ENCODE results near the gene NT5DC1.
"Not testable (repeated sequence)": the region's sequence is repeated elsewhere in the genome, so short reads cannot be mapped to it uniquely, and the experiment has no call there.

The NT5DC1 gene

DNA sequence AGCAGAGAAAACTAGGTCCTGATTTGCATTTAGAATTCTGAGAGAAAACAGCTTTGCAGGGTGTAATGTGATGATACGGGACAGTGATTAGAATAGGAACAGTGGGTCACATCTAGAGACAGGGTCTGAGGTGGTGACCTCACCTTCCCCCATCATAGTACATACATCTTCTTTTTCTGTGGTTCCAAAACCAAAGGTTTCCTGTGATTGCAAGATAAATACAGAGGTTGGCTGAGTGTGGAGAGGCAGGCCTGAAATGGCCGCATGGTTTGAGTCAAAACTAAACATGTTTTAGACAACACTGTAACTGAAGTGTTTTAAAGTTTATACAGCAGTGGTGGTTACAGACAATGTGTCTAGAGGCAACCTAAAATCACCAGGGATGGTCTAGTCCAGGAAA, 10.4 kb upstream of the NT5DC1 start:
- DNase-seq (ENCODE audit: low spot score): no peak

DNA sequence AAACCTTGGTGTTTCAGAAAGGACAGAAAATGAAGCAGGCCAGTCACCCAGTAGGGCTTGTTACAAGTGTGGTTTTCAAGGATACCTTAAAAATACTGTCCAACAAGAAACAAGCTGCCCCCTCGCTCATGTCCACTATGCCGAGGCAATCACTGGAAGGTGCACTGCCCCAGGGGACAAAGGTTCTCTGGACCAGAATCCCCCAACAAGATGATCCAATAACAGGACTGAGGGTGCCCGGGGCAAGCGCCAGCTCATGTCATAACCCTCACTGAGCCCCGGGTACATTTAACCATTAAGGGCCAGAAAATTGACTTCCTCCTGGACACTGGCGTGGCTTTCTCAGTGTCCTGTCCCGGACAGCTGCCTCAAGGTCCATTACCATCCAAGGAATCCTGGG, 6.6 kb upstream of the NT5DC1 start:
- no peak for DNase-seq (ENCODE audit: low spot score)

DNA sequence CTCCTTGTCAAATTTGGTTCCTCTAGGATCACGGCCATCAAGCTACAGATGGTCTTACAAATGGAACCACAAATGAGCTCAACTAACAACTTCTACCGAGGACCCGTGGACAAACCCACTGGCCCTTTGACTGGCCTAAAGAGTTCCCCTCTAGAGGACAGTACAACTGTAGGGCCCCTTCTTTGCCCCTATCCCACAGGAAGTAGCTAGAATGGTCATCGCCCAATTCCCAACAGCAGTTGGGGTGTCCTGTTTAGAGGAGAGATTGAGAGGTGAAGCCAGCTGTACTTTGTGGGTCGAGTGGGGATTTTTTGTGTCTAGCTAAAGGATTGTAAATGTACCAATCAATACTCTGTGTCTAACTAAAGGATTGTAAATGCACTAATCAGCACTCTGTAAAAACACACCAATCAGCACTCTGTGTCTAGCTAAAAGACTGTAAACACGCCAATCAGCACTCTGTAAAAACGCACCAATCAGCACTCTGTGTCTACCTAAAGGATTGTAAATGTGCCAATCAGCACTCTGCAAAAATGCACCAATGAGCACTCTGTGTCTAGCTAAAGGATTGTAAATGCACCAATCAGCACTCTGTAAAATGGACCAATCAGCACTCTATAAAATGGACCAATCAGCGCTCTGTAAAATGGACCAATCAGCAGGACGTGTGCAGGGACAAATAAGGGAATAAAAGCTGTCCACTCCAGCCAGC, 4.4 kb upstream of the NT5DC1 start:
- not testable (repeated sequence) for DNase-seq (ENCODE audit: low spot score)

GRCh38 chr6:116096979-116097816, 3.5 kb upstream of the NT5DC1 start:
- no peak for DNase-seq (ENCODE audit: low spot score)

- DNase-seq (ENCODE audit: low spot score): no peak
These were observed 1.6 kb upstream of the NT5DC1 start for GRCh38 chr6:116099036-116099435.

DNA sequence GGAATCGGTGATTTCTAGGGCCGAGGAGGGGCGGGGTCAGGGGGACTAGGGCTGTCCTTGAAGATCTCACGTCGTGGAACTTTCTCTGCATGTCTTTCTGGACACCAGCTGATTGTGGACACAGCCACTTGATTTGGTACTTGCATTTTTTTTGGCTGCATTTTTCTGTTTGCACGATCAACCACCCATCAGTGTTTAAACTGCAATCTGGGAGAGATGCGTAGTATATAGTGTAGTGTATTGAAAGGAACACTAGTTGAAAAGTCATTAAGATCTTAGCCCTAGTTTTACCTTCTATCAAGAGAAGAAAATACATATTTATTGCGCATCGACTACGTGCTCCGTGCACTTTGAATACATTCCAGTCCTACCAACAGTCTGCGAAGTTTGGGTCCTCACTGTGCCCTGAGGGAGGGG, 657 bp downstream of the NT5DC1 start:
- no peak for DNase-seq (ENCODE audit: low spot score)

DNA sequence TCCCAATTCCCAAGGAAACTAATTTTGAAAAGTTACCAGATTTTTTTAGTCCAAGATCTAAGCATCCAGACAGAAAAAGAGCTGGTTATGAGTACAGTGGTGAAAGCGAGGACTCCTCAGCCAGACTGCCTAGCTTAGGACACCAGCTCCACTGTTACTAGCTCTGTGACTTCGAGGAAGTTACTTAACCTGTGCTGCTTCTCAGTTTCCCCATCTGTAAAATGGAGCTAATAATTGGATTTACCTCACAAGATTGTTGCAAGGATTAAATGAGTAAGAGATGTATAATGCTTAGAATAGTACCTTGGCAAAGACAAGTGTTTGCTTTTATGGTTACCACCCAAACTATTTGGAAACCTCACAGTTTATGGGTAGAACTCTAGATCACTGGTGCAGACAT, 1.1 kb downstream of the NT5DC1 start:
- no peak for DNase-seq (ENCODE audit: low spot score)

GRCh38 chr6:116102873-116103272, 2.2 kb downstream of the NT5DC1 start:
- DNase-seq (ENCODE audit: low spot score): no peak

DNA sequence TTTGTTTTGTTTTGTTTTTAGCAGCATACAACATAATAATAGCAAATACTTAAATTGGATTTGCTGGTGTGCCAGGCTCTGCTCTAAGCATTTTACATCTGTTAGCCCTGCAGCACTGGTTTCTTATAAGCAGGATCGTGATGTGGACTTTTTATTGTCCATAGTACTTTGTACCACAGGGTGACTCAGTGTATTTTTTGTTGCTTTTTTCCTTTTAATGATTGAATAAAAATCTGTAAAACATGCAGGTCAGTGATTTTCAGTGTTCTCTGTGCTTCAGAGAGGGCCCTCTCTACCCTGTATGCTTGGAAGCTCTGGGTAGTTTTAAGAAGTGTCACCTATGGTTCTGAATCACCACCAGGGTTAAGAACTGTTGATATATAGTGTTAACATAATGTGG, 4.0 kb downstream of the NT5DC1 start:
- DNase-seq (ENCODE audit: low spot score): no peak

GRCh38 chr6:116105247-116105646, 4.6 kb downstream of the NT5DC1 start:
- no peak for DNase-seq (ENCODE audit: low spot score)

- DNase-seq (ENCODE audit: low spot score): no peak
These were observed 5.5 kb downstream of the NT5DC1 start for GRCh38 chr6:116106146-116106545.

DNA sequence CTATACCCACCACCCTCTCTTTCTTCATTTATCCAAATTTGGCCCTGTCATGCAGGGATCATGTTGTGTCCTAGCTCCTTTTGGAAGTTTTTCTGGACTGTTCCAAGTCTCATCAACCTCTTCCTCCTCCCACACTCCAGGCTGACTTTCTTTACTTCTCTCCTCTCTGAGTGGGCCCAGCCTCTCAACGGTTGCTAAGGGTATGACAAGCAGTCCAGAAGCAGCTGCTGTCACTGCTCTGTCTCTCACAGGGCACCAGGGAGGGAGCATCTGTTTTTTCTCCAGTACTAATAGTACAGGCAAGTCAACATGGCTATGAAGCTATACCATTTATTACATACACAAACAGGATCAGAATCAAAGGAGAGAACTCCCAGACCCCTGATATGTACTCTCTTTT, 8.2 kb downstream of the NT5DC1 start:
- no peak for DNase-seq (ENCODE audit: low spot score)

- DNase-seq (ENCODE audit: low spot score): no peak
These were observed 11.2 kb downstream of the NT5DC1 start for GRCh38 chr6:116111552-116112528.

GRCh38 chr6:116113386-116113785, 12.7 kb downstream of the NT5DC1 start:
- DNase-seq (ENCODE audit: low spot score): no peak

GRCh38 chr6:116115781-116116180, 15.1 kb downstream of the NT5DC1 start:
- no peak for DNase-seq (ENCODE audit: low spot score)

DNA sequence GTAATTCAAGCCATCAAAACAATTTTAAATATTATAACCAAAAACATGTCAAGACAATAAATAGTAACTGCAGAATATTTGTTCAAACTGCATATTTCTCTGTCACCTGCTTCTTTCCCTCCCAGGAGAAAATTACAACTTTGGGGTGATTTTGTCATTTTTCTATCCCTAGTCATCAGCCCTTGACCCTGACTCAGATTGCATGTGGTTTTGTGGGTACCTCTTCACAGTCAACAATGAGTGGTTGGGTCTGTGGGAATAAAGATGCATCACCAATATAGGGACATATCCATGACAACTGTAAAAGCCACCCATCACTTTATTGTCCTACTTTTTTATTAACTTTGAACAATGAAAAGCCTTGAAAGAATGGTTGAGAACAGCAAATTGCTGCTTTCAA, 18.0 kb downstream of the NT5DC1 start:
- DNase-seq (ENCODE audit: low spot score): no peak

- DNase-seq (ENCODE audit: low spot score): no peak
These were observed 19.8 kb downstream of the NT5DC1 start for GRCh38 chr6:116120430-116120829.

DNA sequence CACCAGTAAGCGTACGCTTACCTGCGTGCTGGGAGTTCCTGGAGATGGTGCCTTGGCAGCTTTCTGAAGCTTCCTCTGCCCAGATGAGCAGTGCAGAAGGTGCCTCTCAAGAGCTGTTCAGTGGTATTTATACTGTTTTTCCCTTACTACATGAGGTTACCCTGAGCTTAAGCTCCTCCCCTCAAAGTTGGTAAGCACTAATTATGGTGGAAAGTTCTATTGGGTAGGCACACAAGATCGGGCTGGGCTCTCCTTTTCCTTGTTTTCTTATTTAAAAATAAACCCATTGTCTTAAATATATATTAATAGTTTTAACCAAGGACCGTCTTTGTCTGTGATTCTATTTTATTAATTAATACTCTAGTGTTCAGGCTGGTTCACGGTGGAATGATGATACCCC, 25.4 kb downstream of the NT5DC1 start, which contains the start of gene COL10A1:
Gene COL10A1 (minus strand): TSS at position 101 of the 400 bp plus-strand sequence. CDS start 640 bp downstream, outside the sequence.
- DNase-seq (ENCODE audit: low spot score): no peak

GRCh38 chr6:116127771-116128493, 27.3 kb downstream of the NT5DC1 start:
- no peak for DNase-seq (ENCODE audit: low spot score)

DNA sequence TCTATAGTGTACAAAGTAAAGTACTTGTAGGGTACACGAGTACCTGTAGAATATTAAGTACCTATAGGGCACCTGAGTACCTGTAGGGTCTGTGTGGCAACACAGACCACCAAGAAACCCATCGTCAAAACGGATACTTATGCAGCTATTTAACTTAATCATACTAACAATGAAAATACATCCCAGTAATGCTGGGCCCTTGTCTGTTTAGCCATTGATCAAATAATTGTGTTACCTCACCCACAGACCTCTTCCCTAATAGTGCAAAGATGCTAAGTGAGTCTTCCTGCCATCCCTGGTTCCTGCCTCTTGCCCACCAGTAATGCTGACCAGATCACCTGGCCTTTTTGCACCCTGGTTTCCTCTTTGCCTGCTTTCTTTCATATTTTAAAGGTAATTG, 32.8 kb downstream of the NT5DC1 start:
- DNase-seq (ENCODE audit: low spot score): no peak

GRCh38 chr6:116136373-116136772, 35.7 kb downstream of the NT5DC1 start:
- DNase-seq (ENCODE audit: low spot score): no peak

All from HuH-7.5 (cell line).